Tibial artery (tissue), 4 donors: ENCODE results near the gene CHKB.
"Not testable (repeated sequence)": the region's sequence is repeated elsewhere in the genome, so short reads cannot be mapped to it uniquely, and the experiment has no call there.

Experiments used
- DNase-seq, 2 donors: peaks; one replicate each; pipeline ENCODE4 v3.0.0-alpha.2; 2019
- H3K27ac ChIP-seq, 2 donors: fragments of 200-600 bp; sonication (generic) in 1 of 2; 1 replicate in 1 of 2; 2 replicates in 1 of 2; pipeline ENCODE4 v1.5.1; 2018 to 2019; ENCODE audit warnings: mild to moderate bottlenecking in 1 of 2
- H3K27me3 ChIP-seq, 2 donors: fragments of 200-600 bp; sonication (generic) in 1 of 2; one replicate each; pipeline versions ENCODE4 v1.5.1 to v1.6.0; 2016 to 2019
- H3K36me3 ChIP-seq, 3 donors: fragments of 200-600 bp; sonication (generic) in 2 of 3; one replicate each; pipeline ENCODE4 v1.5.1; 2016 to 2019; ENCODE audit warnings: mild to moderate bottlenecking in 2 of 3
- H3K4me1 ChIP-seq, 4 donors: fragments of 200-600 bp; sonication (generic) in 2 of 4; 1 replicate in 3 of 4; 2 replicates in 1 of 4; pipeline ENCODE4 v1.5.1; 2016 to 2019
- H3K4me3 ChIP-seq, 2 donors: fragments of 200-600 bp; sonication (generic) in 1 of 2; 1 replicate in 1 of 2; 2 replicates in 1 of 2; pipeline ENCODE4 v1.5.1; 2018 to 2019; ENCODE audit warnings: mild to moderate bottlenecking in 2 of 2
- H3K9me3 ChIP-seq, 3 donors: fragments of 200-600 bp; sonication (generic) in 1 of 3; one replicate each; pipeline ENCODE4 v1.5.1; 2016 to 2019
- CTCF ChIP-seq, 2 experiments: fragments of 200-600 bp in 1 of 2; fragments of 450-650 bp in 1 of 2; IDR thresholded peaks; one replicate each; pipeline ENCODE4 v1.5.1; 2017 to 2019; ENCODE audit warnings: antibody characterized with exemption in 2 of 2, mild to moderate bottlenecking in 1 of 2, moderate library complexity in 1 of 2
- intact Hi-C: fragments of 100-400 bp; cut with DNase I; formaldehyde crosslinking; loops from one replicate; pipeline ENCODE4 v1.15.0; 2023; ENCODE audit warnings: low total_unique reads

CHKB gene

GRCh38 chr22:50622723-50623327 is 40.2 kb upstream of the CHKB start:
- peaks cover 0 to 26% of the 10 kb centered on the region in 2 donors for H3K27me3 ChIP-seq
- no peak for DNase-seq
- H3K9me3 ChIP-seq: no peaks in the 10 kb centered on the region
- no peak for TF ChIP-seq CTCF (IDR thresholded peaks at IDR 0.05)
- H3K27ac ChIP-seq: no peak overlapping the region
- H3K4me1 ChIP-seq: peaks cover 0 to 25% (median 15%) of the 10 kb centered on the region in 4 donors
- peaks cover 0 to 16% (median 0%) of the 10 kb centered on the region in 3 donors for H3K36me3 ChIP-seq
- intact Hi-C loops: no loop called here
- no peak overlapping the region for H3K4me3 ChIP-seq

- Histone ChIP-seq H3K27ac (no peak overlapping the region), H3K27me3 (peaks cover 0 to 26% of the 10 kb centered on the region in 2 donors), H3K4me1 (peaks cover 0 to 20% (median 10%) of the 10 kb centered on the region in 4 donors), H3K4me3 (no peak overlapping the region), H3K9me3 (no peaks in the 10 kb centered on the region), H3K36me3 (peaks cover 0 to 16% (median 0%) of the 10 kb centered on the region in 3 donors)
- no peak for DNase-seq
- TF ChIP-seq CTCF (IDR thresholded peaks at IDR 0.05): no peak
- intact Hi-C loops: no loop called here
Observed at GRCh38 chr22:50621948-50622722, 39.5 kb upstream of the CHKB start.

GRCh38 chr22:50621356-50621880 is 38.8 kb upstream of the CHKB start:
- intact Hi-C loops: no loop called here
- no peaks in the 10 kb centered on the region for H3K9me3 ChIP-seq
- H3K4me1 ChIP-seq: peaks cover 0 to 16% (median 6%) of the 10 kb centered on the region in 4 donors
- TF ChIP-seq CTCF (IDR thresholded peaks at IDR 0.05): no peak
- H3K36me3 ChIP-seq: peaks cover 0 to 15% (median 0%) of the 10 kb centered on the region in 3 donors
- H3K27ac ChIP-seq: no peak overlapping the region
- H3K27me3 ChIP-seq: peaks cover 0 to 26% of the 10 kb centered on the region in 2 donors
- H3K4me3 ChIP-seq: no peak overlapping the region
- DNase-seq: peak in 1 of 2 donors; percentile 28

GRCh38 chr22:50620593-50621355 is 38.1 kb upstream of the CHKB start:
- Histone ChIP-seq H3K27ac (no peak overlapping the region), H3K36me3 (peaks cover 0 to 8% (median 0%) of the 10 kb centered on the region in 3 donors), H3K27me3 (peaks cover 0 to 26% of the 10 kb centered on the region in 2 donors), H3K9me3 (no peaks in the 10 kb centered on the region), H3K4me3 (no peak overlapping the region), H3K4me1 (peaks cover 0 to 16% (median 6%) of the 10 kb centered on the region in 4 donors)
- intact Hi-C loops: no loop called here
- peak in 1 of 2 donors; percentile 78 for DNase-seq
- peak in 1 of 2 experiments; percentile 73 for TF ChIP-seq CTCF (IDR thresholded peaks at IDR 0.05)

- H3K4me1 ChIP-seq, DNase-seq, H3K27ac ChIP-seq, H3K9me3 ChIP-seq, H3K36me3 ChIP-seq, intact Hi-C loops, H3K4me3 ChIP-seq: not testable (repeated sequence)
- peaks cover 0 to 53% of the 10 kb centered on the region in 2 donors for H3K27me3 ChIP-seq
Observed at GRCh38 chr22:50614296-50614695, 31.6 kb upstream of the CHKB start.
